GM18505 (cell line): ENCODE measurements around the gene TEX44.
"Not testable (repeated sequence)": the region's sequence is repeated elsewhere in the genome, so short reads cannot be mapped to it uniquely, and the experiment has no call there.

Experiments used
- ATAC-seq: cut with Tn5 transposase; IDR thresholded peaks from one replicate; pipeline ENCODE4 v1.9.1; 2021; ENCODE audit not compliant: unreplicated experiment
- POLR2A ChIP-seq: IDR thresholded peaks from 4 replicates; pipeline ENCODE4 v1.6.1; 2011; ENCODE audit warnings: borderline replicate concordance; ENCODE audit not compliant: insufficient read depth, insufficient read length; ENCODE audit errors: extremely low read depth

TEX44 gene

DNA sequence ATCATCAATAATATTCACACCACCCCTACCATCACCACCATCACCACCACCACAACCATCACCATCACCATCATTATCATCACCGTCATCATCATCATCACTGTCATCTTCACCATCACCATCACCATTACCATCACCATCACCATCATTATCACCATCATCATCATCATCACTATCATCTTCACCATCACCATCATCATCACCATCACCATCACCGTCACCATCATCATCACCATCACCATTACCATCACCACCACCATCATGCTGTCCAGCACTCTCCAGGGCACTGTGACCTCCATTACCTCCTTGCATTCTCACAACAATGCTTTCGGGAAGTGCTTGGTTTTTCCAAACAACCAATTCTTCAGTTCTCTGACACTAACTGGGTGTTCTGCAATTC is 13.1 kb upstream of the TEX44 start:
- no peak for ATAC-seq
- no peak for TF ChIP-seq POLR2A

DNA sequence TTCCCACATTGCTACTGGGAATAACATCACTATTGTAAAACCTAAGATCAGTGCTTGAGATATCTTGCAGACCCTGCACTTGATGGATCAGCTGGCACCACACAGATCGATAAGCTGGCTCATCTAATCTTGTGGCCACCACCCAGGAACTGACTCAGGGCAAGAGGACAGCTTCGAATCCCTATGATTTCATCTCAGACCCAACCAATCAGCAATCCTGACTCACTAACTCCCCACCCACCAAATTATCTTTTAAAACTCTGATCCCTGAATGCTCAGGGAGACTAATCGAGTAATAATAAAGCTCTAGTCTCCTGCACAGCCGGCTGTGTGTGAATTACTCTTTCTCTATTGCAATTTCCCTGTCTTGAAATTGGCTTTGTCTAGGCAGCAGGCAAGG is 11.3 kb upstream of the TEX44 start:
- TF ChIP-seq POLR2A, result no peak

GRCh38 chr2:231583982-231584381 is 8.7 kb upstream of the TEX44 start:
- TF ChIP-seq POLR2A, result no peak
- no peak for ATAC-seq

More for the DNA sequence above, 11.3 kb upstream of the TEX44 start:
- ATAC-seq, result no peak

DNA sequence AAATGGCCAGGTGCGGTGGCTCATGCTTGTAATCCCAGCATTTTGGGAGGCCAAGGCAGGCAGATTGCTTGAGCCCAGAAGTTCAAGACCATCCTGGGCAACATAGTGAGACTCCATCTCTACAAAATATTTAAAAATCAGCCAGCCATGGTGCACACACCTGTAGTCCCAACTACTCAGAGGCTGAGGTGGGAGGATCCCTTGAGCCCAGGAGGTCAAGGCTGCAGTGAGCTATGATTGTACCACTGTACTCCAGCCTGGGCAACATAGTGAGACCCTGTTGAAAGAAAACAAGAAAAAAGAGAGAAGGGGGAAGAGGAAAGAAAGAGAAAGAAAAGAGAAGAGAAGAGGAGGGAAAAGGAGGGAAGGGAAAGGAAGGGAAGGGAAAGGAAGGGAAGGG is 4.9 kb upstream of the TEX44 start:
- not testable (repeated sequence) for ATAC-seq

DNA sequence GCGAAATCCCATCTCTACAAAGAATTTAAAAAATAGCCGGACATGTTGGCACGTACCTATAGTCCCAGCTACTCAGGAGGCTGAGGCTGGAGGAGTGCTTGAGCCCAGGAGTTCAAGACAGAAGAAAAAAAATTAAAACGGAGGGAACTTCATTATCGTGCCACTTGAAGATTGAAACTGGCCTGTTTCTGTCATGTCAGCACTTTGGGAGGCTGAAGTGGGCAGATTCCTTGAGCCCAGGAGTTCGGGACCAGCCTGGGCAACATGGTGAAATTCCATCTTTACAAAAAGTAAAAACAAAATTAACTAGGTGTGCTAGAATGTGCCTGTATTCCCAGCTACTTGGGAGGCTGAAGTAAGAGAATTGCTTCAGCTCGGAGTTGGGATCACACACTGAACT is 3.0 kb upstream of the TEX44 start:
- no peak for TF ChIP-seq POLR2A
- ATAC-seq, result no peak

DNA sequence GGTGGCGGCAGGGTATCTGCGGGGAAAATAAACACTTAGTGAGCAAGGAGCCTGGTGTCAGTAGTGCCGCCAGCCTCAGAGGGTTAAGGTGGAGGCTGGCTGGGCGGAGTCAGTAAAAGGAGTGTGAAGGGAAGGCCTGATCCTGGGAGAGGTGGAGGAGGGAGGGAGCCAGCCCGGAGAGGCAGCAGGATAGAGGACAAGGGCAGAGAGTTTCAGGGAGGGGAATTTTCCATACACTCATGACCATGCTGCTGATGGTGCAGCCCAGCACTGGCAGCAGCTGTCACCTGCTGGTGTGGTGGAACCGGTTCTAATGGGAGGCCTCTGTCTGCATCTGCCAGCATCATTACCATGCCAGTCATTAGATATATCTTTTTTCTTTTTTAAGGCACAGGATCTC is 2.0 kb upstream of the TEX44 start:
- no peak for TF ChIP-seq POLR2A

DNA sequence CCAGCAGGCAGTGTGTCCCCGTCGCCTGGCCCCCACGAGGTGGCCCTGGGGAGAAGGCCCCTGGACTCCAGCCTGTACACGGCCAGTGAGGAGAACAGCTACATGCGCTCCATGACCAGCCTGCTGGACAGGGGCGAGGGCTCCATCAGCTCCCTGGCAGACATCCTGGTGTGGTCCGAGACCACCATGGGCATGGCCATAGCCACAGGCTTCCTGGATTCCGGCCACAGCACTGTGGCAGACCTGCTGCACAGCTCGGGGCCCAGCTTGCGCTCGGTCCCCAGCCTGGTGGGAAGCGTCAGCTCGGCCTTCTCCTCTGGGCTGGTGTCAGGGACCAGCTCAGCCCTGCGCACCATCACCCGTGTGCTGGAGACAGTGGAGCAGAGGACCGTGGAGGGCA is 1.0 kb downstream of the TEX44 start:
- no peak for ATAC-seq
- no peak for TF ChIP-seq POLR2A

More for the DNA sequence above, 2.0 kb upstream of the TEX44 start:
- no peak for ATAC-seq

DNA sequence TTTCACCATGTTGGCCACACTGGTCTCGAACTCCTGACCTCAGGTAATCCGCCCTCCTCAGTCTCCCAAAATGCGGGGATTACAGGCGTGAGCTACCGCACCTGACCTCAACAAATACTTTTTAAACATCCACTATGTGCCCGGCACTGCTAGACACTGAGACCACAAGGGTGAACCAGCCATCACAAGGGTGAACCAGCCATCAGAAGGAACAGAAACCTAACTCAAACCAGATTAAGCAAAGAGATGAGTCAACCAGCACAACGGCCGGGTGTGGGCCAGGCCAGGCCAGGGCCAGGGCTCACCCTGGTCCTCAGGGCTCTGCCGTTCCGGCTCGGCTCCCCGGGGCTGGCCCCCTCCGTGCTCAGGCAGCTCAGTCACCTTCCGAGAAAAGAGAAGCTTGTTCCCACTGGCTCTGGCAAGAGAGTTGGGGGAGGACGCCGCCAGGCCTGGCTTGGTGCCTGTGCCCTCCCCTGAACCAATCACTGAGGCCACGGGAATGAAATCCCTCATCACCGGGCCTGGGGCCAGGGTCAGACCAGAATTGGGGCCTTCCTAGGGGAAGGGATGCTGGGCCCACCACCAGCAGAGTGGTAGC is 4.4 kb downstream of the TEX44 start:
- TF ChIP-seq POLR2A, result no peak
- no peak for ATAC-seq

- TF ChIP-seq POLR2A, result no peak
- ATAC-seq, result no peak
These were observed 5.0 kb downstream of the TEX44 start for GRCh38 chr2:231597627-231598026.

- TF ChIP-seq POLR2A, result no peak
- no peak for ATAC-seq
These were observed 8.1 kb downstream of the TEX44 start for GRCh38 chr2:231600619-231601355.

DNA sequence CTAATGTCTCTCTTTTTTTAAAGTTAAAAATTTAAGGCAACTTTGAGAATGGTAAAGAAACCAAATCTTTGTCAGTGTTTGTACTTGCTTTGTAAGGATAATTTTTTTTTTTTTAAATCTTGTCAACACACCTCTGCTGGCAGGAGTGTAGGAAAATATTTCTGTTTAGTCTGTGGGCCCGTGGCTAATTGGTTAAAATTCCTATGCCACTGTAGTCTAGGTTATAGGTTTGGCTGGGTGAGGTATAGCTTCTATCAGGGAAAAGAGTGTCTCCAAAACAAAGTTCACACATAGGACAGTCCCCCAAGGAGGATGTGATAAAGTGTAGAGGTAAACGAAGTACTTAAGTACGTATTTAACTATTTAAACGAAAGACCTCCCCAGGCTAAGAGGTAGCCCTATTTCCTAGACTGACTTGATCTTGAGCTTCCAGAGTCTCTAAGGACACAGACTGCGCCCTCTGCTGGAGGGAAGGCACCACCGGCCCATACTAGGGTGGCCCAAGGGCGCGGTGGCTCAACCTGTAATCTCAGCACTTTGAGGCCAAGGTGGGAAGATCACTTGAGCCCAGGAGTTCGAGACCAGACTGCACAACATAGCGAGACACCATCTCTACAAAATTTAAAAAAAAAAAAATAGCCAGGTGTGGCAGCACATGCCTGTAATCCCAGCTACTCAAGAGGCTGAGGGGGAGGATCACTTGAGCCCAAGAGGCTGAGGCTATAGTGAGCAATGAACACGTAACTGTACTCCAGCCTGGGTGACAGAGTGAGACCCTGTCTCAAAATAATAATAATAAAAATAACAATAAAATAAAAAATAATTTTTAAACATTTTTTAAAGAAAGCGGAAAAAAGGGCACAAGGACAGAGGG is 8.9 kb downstream of the TEX44 start:
- ATAC-seq, result no peak
- no peak for TF ChIP-seq POLR2A

- no peak for ATAC-seq
- no peak for TF ChIP-seq POLR2A
These were observed 10.3 kb downstream of the TEX44 start for GRCh38 chr2:231602859-231603467.

GRCh38 chr2:231604101-231604684 is 11.5 kb downstream of the TEX44 start:
- peak; percentile 35 for TF ChIP-seq POLR2A
- ATAC-seq, result peak; percentile 2
